Esophagus muscularis mucosa (tissue), 4 donors: ENCODE data around the gene DDIT3. TPM values are rescaled to one million over a fixed set of nuclear protein-coding genes. Genes with fewer than 3 reads are reported as not detected.
"Not testable (repeated sequence)": the region's sequence is repeated elsewhere in the genome, so short reads cannot be mapped to it uniquely, and the experiment has no call there.

Experiments used
- DNase-seq: peaks from one replicate; pipeline ENCODE4 v3.0.0-alpha.2; 2017; ENCODE audit errors: extremely low spot score
- H3K27ac ChIP-seq, 4 donors: fragments of 200-600 bp; sonication (generic); replicated peaks in 1 of 4; 1 replicate in 3 of 4; 2 replicates in 1 of 4; pipeline ENCODE4 v1.5.1; 2016 to 2019; ENCODE audit warnings: mild to moderate bottlenecking in 1 of 4
- H3K27me3 ChIP-seq, 4 donors: fragments of 200-600 bp; sonication (generic); one replicate each; pipeline versions ENCODE4 v1.5.1 to v1.6.0; 2016 to 2019
- H3K36me3 ChIP-seq, 4 donors: fragments of 200-600 bp; sonication (generic); one replicate each; pipeline ENCODE4 v1.5.1; 2016 to 2019
- H3K4me1 ChIP-seq, 4 donors: fragments of 200-600 bp; sonication (generic); one replicate each; pipeline ENCODE4 v1.5.1; 2016 to 2019
- H3K4me3 ChIP-seq, 4 donors: fragments of 200-600 bp; sonication (generic); 1 replicate in 2 of 4; 2 replicates in 2 of 4; pipeline ENCODE4 v1.5.1; 2016 to 2019; ENCODE audit warnings: mild to moderate bottlenecking in 4 of 4, moderate library complexity in 1 of 4
- H3K9me3 ChIP-seq, 4 donors: fragments of 200-600 bp; sonication (generic); 1 replicate in 3 of 4; 2 replicates in 1 of 4; pipeline ENCODE4 v1.5.1; 2016 to 2019
- EP300 ChIP-seq: sonication (generic); formaldehyde crosslinking; IDR thresholded peaks from one replicate; pipeline ENCODE4 v1.6.1; 2017; ENCODE audit warnings: antibody characterized with exemption
- POLR2A ChIP-seq: fragments of 450-650 bp; IDR thresholded peaks from one replicate; pipeline ENCODE4 v1.6.1; 2017; ENCODE audit warnings: antibody characterized with exemption, moderate library complexity, mild to moderate bottlenecking, low read depth
- POLR2AphosphoS5 ChIP-seq, 2 donors: sonication (generic); formaldehyde crosslinking; IDR thresholded peaks; one replicate each; pipeline ENCODE4 v1.6.1; 2017; ENCODE audit warnings: antibody characterized with exemption in 2 of 2
- WGBS: methylation state at CpG from one replicate; pipeline ENCODE4 v1.1.5; 2018; 5-methylcytosine and 5-hydroxymethylcytosine counted together
- intact Hi-C: fragments of 100-400 bp; cut with DNase I; formaldehyde crosslinking; loops from one replicate; pipeline ENCODE4 v1.15.1; 2023
- total RNA-seq, 4 donors: library from RNA; depleted of rRNA; stranded (reverse); fragments of >200 nt; gene quantifications; one replicate each; pipeline versions ENCODE4 v1.1.0 to v1.2.1, GENCODE V29; 2016
- TF ChIP-seq, protein P1 (sequence below), 3 experiments: fragments of 200-600 bp in 2 of 3; fragments of 450-650 bp in 1 of 3; sonication (generic) in 2 of 3; IDR thresholded peaks; one replicate each; pipeline ENCODE4 v1.5.1; 2017 to 2019; ENCODE audit warnings: antibody characterized with exemption in 3 of 3, mild to moderate bottlenecking in 2 of 3, moderate library complexity in 1 of 3

The DDIT3 gene, protein sequence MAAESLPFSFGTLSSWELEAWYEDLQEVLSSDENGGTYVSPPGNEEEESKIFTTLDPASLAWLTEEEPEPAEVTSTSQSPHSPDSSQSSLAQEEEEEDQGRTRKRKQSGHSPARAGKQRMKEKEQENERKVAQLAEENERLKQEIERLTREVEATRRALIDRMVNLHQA
- 10 to 100 TPM; 14.4 to 43.9 (median 24.4) TPM for total RNA-seq

DNA sequence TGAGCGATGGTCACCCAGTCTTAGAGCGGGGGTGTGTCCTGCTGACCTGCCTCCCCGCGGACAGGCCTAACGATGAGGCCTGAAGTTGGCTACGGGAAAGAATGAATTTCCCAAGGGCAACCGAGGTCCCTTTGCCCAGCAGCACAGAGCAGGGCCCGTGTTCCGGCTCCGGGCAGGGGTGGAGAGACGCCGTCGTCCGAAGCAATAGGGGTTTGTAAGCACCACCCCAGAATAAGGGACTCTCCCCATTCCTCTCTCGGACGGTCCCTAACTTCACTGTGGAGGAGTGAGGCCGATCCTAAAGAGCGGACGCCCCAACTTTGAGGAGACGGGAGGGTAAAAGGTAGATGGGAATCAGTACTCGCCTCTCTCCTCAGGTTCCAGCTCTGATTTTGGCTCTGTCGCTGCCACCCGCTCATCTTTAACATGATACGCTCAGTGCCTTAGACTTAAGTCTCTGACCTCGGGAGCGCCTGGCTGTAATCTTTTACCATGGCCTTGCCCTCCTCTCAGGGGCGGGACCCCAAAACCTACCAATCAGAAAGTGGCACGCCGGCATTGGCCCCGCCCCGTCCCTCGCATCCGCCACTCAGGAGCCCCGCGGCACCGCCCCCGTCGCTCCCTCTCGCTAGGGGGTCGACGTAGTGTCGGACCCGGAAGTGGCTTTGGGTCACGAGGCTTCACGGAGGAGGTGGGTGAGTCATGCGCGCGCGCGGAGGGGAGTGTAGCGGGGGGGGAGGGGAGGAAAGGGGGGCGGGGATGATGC is at the start of gene DDIT3:
TSS of gene DDIT3 (minus strand) at position 462 of the 766 bp plus-strand sequence. CDS start 3,108 bp downstream, outside the sequence.
- peak within 1 kb of the TSS; percentile 78 to 95 (median 87) for H3K4me3 ChIP-seq
- H3K4me1 ChIP-seq = peaks cover 60 to 78% (median 70%) of the 10 kb centered on the region in 4 donors
- DNase-seq = peak; percentile 100
- peaks cover 21 to 44% (median 35%) of the 10 kb centered on the region in 4 donors for H3K36me3 ChIP-seq
- H3K27ac ChIP-seq = peak within 1 kb of the TSS; percentile 95 to 99 (median 98)
- intact Hi-C loops = no loop called here
- TF ChIP-seq EP300 = no peak
- TF ChIP-seq POLR2AphosphoS5 (IDR thresholded peaks at IDR 0.05) = peak; percentile 99 to 100
- peak; percentile 98 for TF ChIP-seq POLR2A
- TF ChIP-seq, protein P1, sequence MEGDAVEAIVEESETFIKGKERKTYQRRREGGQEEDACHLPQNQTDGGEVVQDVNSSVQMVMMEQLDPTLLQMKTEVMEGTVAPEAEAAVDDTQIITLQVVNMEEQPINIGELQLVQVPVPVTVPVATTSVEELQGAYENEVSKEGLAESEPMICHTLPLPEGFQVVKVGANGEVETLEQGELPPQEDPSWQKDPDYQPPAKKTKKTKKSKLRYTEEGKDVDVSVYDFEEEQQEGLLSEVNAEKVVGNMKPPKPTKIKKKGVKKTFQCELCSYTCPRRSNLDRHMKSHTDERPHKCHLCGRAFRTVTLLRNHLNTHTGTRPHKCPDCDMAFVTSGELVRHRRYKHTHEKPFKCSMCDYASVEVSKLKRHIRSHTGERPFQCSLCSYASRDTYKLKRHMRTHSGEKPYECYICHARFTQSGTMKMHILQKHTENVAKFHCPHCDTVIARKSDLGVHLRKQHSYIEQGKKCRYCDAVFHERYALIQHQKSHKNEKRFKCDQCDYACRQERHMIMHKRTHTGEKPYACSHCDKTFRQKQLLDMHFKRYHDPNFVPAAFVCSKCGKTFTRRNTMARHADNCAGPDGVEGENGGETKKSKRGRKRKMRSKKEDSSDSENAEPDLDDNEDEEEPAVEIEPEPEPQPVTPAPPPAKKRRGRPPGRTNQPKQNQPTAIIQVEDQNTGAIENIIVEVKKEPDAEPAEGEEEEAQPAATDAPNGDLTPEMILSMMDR (IDR thresholded peaks at IDR 0.05) = no peak
- no peaks in the 10 kb centered on the region for H3K27me3 ChIP-seq
- no peaks in the 10 kb centered on the region for H3K9me3 ChIP-seq
- 1% methylated on average over 41 of the region's 52 CpGs for WGBS

DNA sequence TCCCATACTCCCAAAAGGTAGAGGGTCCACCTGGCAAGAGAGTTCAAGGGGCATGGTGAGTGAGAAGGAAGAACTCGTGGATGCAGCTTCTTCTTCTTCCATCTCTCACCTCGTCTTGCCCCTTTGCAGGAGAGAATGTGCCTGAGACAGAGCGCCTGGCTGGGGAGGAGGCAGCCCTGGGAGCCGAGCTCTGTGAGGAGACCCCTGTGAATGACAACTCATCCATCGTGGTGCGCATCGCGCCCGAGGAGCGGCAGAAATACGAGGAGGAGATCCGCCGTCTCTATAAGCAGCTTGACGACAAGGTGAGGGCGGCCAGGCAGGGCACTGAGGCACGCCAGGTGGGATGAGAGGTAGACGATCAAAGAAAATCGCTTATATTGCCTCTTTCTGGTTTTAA is 49.5 kb upstream of the DDIT3 start:
- no peak for DNase-seq
- H3K4me1 ChIP-seq = no peaks in the 10 kb centered on the region
- intact Hi-C loops = no loop called here
- H3K9me3 ChIP-seq = no peaks in the 10 kb centered on the region
- 87% methylated on average over 18 of the region's 18 CpGs for WGBS
- no peak overlapping the region for H3K4me3 ChIP-seq
- H3K36me3 ChIP-seq = peaks cover 0 to 27% (median 6%) of the 10 kb centered on the region in 4 donors
- no peak overlapping the region for H3K27ac ChIP-seq
- H3K27me3 ChIP-seq = peaks cover 0 to 8% (median 3%) of the 10 kb centered on the region in 4 donors
- TF ChIP-seq POLR2AphosphoS5 (IDR thresholded peaks at IDR 0.05) = no peak
- TF ChIP-seq EP300 = no peak
- TF ChIP-seq, protein P1 (IDR thresholded peaks at IDR 0.05) = no peak
- no peak for TF ChIP-seq POLR2A

DNA sequence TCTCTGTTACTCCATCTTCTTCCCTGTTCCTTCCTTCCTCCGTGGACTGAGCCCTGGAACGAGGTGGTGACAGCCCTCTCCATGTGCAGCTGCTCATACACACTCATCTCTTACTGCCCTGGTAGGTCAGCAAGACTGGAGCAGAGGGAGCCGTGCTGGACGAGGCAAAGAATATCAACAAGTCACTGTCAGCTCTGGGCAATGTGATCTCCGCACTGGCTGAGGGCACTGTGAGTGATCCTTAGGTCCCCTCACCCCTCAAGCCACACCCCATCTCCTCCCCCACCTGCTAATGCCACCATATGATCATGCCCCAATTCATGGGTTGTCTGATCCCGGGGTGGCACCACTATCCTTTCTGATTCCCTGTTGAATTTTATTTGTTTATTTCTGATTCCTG is 48.5 kb upstream of the DDIT3 start:
- peaks cover 0 to 27% (median 7%) of the 10 kb centered on the region in 4 donors for H3K36me3 ChIP-seq
- no peak overlapping the region for H3K27ac ChIP-seq
- no peaks in the 10 kb centered on the region for H3K4me1 ChIP-seq
- H3K9me3 ChIP-seq = no peaks in the 10 kb centered on the region
- TF ChIP-seq POLR2AphosphoS5 (IDR thresholded peaks at IDR 0.05) = no peak
- intact Hi-C loops = no loop called here
- no peak overlapping the region for H3K4me3 ChIP-seq
- 81% methylated on average over 6 of the region's 6 CpGs for WGBS
- H3K27me3 ChIP-seq = peaks cover 0 to 8% (median 3%) of the 10 kb centered on the region in 4 donors
- DNase-seq = no peak

DNA sequence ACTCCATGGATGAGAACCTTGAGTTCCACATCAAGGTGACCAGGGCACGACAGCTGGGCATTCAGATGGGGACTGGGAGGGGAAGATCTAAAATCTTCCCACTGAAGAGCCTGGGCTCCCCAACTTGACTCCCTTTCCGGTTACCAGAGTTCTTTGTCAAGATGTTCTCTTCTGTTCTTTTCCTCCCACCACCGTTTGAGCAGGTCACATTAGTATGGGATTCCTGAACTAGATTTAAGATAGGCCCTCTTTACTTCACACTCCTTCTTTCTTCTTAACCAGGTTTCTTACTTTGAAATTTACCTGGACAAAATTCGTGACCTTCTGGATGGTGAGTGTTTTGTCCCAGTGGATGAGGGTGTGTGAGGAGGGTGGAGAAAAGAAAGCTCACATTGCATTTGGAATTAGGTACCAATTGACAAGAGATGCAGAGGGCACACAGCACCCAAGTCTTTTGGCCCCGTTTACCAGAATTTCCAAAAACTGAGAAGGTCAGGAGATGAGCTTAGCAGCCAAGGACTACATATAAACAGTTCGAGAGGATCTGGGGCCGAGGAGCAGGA is 43.9 kb upstream of the DDIT3 start:
- intact Hi-C loops = no loop called here
- Histone ChIP-seq H3K4me1 (no peaks in the 10 kb centered on the region), H3K9me3 (no peaks in the 10 kb centered on the region), H3K4me3 (no peak overlapping the region), H3K27ac (no peak overlapping the region), H3K27me3 (peaks cover 0 to 8% (median 3%) of the 10 kb centered on the region in 4 donors), H3K36me3 (peaks cover 0 to 9% (median 5%) of the 10 kb centered on the region in 4 donors)
- TF ChIP-seq POLR2AphosphoS5 (IDR thresholded peaks at IDR 0.05) = no peak
- no peak for TF ChIP-seq EP300
- TF ChIP-seq POLR2A = no peak
- TF ChIP-seq, protein P1 (IDR thresholded peaks at IDR 0.05) = no peak
- no peak for DNase-seq
- 88% methylated on average over 7 of the region's 7 CpGs for WGBS

DNA sequence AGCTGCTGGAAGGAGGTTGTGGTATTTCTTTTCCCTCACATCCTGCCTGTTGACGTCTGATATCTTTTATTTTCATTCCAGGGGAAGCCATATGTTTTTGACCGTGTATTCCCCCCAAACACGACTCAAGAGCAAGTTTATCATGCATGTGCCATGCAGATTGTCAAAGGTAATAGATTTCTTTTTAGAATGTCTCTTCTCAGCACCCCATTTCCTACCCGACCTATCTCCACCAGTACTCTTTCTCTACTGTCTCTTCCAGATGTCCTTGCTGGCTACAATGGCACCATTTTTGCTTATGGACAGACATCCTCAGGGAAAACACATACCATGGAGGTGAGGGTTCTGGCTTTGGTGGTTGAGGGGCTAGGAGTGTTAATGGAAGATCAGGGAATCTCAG is 43.0 kb upstream of the DDIT3 start:
- Histone ChIP-seq H3K4me3 (no peak overlapping the region), H3K27me3 (peaks cover 0 to 6% (median 2%) of the 10 kb centered on the region in 4 donors), H3K9me3 (no peaks in the 10 kb centered on the region), H3K27ac (no peak overlapping the region), H3K4me1 (no peaks in the 10 kb centered on the region), H3K36me3 (peaks cover 0 to 4% (median 2%) of the 10 kb centered on the region in 4 donors)
- 57% methylated on average over 4 of the region's 4 CpGs for WGBS
- intact Hi-C loops = no loop called here
- DNase-seq = no peak
- no peak for TF ChIP-seq POLR2AphosphoS5 (IDR thresholded peaks at IDR 0.05)
- TF ChIP-seq, protein P1 (IDR thresholded peaks at IDR 0.05) = no peak
- TF ChIP-seq POLR2A = no peak
- TF ChIP-seq EP300 = no peak

DNA sequence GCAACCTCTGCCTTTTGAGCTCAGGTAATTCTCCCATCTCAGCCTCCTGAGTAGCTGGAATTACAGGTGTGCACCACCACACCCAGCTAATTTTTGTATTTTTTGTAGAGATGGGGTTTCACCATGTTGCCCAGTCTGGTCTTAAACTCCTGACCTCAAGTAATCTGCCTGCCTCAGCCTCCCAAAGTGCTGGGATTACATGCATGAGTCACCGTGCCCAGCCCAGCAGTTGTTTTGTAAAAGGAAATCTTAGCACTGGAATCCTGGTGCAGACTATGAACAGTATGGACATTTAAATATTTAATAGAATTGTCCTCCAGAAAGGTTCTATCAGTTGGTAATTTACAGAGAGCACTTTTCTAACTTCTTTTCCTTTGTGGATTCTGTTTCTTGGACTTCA is 40.8 kb upstream of the DDIT3 start:
- intact Hi-C loops, H3K27me3 ChIP-seq: not testable (repeated sequence)
- 86% methylated on average over 1 of the region's 1 CpG for WGBS

More for the DNA sequence above, 40.8 kb upstream of the DDIT3 start:
- H3K9me3 ChIP-seq, H3K27ac ChIP-seq, DNase-seq, H3K36me3 ChIP-seq, H3K4me3 ChIP-seq, H3K4me1 ChIP-seq: not testable (repeated sequence)
